ENCODE results near the gene ANKRD11.

ANKRD11 gene

DNA sequence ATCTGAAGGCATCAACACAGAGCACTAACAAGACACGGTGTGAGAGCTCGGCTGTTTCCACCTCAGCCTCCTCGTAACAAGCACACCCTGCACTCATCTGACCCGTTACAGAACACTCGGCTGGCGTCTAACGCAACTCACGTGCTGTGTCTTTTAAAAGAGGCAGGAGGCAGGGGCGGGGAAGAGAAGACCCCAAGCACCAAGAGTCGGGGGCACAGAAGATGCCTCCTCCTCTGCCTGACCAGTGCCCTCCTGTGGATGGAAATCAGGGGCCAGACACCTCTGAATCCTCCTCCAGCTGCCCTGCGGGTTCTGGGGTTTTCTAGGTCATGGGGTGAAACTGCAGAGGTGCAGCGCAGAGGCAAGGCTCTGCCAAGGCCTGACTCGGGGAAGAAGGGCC lies 198.6 kb downstream of the ANKRD11 start:
- DNase-seq, result no peak

DNA sequence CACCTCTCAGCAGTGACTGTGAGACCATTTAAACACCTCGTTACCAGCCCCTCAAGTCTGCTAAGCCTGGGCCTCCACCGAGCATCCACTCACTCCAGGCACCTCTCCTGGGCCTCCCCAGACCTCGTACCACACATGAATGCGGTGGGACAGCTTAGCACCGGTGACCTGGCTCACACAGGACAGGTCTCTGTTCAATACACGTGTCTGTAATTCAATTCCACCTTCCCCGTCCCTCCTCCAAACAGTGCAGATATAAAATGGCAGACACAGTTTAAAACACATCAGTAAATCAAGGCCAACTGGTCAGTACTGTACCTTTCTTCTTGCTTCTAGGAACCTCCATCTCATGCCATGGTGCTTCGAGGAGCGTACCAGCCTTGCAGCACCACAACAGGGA lies 199.0 kb downstream of the ANKRD11 start:
- no peak for DNase-seq

DNA sequence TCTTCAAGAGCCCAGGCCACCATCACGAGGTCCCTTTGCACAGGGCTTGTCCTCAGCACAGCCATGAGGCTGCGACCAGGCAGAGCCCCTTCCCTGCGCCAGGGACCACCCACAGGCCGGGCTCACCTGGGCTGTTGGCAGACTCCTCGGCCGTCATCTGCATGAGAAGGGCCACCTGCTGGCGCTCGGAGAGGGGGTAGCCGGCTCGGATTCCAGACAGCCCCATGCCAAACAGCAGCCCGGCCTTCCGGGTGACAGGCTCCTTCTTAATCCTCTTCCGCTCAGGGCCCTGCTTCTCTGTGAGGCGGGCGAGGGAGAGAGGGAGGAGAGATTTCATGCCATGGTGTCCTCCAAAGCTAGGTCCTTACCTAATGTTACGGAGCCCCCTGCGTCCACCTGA lies 199.5 kb downstream of the ANKRD11 start:
- DNase-seq, result no peak

DNA sequence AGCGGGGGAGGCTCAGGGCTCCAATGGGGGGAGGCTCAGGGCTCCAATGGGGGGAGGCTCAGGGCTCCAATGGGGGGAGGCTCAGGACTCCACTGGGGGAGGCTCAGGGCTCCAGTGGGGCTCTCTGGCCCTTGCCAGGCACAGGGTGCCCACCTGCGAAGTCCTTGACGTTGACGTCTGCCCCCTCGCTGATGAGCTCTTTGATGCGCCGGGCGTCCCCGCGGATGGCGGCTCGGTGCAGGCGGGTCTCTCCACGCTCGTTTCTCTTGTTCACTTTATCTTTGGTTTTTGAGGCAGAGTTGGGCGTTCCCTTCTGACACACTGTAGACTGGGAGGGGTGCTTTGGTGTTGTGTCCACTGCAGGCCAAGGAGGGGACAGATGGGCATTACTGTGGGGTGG lies 199.9 kb downstream of the ANKRD11 start:
- DNase-seq, result no peak

DNA sequence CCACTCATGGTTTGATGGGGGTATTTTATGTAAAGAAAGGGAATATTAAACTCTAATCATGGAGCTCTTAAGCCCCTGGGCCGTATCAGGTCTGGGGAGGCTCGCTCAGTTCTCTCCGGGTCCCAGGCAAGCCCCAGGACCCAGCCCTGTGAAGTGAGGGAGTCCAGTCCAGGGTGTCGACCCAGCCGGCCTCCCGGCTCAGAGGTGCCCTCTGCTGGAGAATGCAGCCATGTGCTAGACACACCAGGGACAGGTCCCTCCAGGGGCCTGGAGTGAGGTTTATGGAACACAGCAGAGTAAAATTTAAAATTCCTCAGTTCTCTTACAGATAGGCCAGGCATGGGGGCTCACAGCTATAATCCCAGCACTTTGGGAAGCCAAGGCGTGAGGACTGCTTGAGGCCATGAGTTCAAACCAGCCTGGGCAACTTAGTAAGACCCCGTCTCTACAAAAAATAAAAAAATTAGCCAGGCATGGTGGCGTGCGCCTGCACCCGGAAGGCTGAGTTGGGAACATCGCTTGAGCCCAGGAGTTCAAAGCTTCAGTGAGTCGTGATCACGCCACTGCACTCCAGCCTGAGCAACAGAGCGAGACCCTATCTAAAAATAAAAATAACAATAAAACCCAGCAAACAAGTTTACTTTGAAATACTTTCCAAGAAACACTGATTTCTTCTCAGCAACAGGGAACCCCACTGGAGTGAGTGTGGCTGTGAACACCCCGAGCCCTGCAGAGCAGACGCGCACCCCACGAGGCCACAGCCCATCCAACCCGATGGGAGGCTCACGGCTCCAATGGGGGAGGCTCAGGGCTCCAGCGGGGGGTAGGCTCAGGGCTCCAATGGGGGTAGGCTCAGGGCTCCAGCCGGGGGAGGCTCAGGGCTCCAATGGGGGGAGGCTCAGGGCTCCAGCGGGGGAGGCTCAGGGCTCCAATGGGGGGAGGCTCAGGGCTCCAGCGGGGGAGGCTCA lies 200.6 kb downstream of the ANKRD11 start:
- DNase-seq, result peak; percentile 80

DNA sequence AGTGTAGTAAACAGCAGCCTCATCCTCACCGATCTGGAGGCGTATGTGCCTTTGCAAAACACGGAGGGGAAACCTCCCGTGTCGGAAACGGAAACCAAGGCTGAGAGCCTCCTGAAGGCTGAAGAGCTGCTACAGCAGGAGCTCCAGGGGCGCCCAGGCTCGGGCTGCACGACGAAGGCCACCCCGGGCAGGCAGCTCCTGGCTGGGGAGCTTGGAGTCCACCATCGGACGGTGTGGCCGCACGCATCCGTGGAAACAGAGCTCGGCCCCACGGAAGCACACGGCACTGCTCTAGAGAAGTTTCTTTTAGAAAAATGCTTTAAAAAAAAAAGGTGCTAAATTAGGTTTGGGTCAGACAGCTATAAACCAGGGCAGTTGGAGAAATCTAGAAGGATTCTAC lies 201.4 kb downstream of the ANKRD11 start:
- no peak for DNase-seq

DNA sequence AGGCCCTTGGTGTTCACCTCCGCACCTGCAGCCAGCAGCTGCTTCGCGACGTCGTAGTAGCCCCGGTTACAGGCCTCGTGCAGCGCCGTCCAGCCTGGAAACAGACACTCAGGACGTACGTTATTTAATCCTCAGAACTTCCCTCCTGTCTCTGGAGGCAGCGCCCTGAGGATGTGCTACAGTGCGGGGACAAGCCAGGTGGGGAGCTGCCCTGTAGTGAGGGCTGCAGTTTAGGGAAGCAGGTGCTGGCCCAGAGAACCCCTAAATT lies 201.8 kb downstream of the ANKRD11 start:
- DNase-seq, result no peak

DNA sequence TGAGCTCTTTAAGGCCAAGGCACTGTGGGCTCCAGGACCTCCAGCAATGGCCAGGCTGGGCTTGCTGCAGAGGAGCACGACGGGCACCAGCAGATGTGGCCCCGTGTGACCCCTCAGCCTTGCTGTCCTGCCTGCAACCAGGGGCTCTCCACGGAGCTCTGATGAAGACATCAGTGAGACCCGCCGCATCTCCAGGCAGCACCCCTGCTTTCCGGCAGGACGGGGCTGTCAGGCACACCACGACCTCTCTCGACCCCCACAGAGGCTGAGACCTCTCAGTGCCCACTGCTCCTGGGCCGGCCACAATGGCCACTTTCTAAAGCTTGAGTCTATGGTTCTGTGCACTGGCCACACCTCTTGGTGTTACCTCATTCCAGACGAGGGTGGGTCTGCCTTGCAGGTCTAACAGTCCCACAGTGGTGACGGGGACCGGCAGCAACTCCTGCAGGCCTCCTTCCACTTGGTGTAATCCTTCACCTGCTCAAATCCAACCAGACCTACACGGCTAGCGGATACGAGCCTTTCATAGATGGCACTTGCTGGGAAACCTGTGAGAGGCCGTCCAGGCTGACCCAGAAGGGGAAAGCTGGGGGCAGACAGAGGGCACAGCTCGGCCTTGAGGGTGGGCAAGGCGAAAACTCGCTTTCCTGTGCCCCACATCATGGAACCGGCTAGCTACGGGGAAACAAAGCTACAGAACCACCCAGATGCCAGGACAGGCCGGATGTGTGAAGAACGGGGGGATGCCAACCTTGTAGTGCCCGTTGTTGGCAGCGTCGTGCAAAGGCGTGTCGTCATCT lies 202.4 kb downstream of the ANKRD11 start:
- no peak for DNase-seq

DNA sequence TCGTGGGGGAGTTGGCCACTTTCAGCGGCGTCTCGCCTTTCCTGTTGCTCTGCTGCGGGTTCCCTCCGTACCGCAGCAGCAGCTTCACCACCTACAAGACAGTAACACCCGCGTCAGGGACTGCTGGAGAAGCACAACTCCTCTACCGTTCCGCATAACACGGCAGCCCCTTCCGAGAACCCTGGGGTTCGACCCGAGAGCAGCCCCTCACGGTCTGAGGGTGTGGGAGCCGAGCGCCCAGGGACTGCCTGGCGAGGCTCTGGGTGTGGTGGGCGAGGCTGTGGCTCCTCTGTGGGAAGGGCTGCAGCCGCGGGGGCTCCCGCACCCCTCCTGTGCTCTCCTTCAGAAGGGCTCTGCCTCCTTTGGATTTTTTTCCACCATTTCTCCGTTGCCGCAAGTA lies 204.3 kb downstream of the ANKRD11 start:
- no peak for DNase-seq

DNA sequence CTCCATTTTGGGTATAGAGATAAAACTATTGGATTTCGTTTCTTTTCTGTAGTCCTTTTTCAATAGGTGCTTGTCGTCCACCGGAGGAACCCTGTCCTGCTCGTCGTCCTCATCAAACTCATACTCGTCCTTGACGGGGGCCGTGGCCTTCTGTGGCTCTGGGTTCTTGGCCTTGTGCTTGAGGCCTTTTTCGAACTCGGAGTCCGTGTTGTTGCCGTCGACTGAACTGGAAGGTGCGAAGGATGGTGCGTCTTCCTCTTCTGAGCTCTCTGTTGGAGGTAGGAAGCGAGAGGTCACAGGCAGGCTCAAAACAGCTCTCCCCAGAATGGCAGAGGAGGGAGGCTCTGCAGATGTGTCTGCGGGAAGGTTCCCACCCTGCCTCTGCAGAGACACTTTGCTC lies 205.0 kb downstream of the ANKRD11 start:
- DNase-seq, result no peak

DNA sequence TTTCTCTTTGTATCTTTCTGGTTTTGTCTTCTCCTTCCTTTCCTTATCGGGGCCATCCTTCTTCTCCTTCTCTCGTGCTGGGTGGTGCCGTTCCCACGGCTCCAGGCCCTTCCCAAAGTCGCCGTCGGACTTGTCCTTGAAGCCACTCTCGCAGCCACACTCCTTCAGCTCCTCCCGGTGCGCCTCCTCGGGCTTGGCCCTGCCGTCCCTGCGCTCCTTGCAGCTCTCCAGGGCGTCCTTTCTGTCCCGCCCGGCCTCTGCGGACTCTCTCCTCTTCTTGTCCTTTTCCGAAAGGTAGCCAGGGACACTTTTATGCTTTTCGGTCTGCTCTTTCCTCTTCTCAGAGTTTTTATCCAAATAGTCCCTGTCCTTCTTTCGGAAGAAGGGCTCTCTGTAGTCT lies 206.9 kb downstream of the ANKRD11 start:
- DNase-seq, result no peak

DNA sequence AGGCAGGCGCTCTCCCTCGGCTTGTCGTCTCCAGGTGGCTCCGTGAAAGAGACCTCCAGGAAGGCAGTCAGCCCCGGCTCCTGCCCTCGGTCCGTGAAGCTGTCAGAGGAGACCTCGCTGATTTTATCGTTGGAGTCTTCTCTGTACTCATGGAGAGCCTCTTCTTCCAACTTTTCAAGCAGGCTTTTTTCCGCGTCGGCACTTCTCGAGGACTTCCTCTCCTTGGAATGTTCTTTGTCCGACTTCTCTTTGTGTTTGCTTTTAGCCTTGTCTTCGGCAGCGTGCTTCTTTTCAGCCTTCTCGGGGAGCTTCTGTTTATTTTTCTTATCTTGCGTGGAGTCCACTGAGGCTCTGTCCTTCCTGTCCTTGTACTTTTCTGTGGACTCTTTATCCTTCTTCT lies 207.8 kb downstream of the ANKRD11 start:
- no peak for DNase-seq

DNA sequence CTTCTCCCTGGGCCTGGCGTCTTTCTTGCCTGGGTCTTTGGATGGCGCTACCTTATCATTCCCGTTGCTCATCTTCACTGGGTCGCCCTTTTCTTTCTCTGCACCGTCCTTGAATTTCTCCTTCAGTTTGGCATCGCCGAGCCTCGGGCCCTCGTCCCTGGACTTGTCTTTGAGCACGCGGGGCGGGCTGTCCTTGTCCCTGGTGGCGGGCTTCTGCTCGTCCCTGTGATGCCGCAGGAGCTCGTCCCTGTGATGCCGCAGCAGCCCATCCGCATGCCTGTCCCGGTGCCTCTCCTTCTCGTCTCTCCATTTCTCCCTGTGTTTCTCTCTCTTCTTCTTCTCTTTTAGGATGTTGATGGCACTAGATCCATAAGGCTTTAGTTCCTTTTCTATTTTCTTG lies 208.5 kb downstream of the ANKRD11 start:
- DNase-seq, result no peak

DNA sequence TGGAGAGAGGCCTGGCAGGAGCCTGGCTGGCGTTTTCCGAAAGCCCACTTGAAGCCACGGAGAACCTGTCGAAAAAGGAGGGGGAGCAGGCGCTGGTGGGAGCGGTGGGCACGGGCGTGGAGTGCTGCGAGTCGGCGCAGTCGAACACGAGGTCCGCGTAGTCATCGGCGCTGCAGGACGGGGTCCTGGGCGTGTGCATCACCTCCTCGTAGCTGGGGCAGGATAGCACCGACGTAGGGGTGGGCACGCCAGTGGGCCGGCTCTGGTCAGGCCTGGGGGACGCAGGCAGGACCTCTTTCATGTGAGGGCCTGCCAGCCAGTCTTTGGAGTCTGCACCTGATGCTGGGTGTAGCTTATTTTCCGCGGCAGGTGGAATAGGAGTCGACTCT lies 209.2 kb downstream of the ANKRD11 start:
- DNase-seq, result no peak

DNA sequence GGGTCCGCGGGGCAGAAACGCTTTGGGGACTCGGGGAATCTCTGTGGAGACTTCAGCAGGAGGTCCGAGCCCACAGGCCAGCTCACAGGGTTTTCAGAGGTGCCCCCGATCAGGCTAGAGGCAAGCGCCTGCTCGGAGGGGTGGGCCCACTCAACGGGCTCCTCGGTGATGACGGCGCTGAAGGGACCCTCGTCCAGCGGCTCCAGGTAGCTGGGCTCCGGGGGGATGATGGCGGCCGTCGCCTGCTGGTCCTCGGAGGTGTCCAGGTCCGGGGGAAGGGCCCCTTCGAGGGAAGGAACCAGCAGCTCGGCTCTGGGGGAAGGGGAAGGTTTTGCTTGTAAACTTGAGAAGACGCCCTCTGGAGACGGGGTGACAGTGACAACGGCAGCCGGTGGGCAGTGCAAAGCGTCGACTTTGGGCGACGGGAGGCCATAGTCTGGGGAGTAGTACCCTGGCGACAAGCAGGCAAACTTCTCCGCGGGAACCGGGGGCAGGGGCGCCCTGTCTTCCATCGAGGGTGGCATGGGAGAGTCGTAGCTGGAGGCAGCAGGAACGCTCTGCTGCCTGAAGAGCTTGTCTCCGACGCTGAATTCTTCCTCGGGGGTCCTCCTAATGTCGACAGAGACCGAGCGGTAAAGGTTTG lies 209.7 kb downstream of the ANKRD11 start:
- DNase-seq, result no peak

DNA sequence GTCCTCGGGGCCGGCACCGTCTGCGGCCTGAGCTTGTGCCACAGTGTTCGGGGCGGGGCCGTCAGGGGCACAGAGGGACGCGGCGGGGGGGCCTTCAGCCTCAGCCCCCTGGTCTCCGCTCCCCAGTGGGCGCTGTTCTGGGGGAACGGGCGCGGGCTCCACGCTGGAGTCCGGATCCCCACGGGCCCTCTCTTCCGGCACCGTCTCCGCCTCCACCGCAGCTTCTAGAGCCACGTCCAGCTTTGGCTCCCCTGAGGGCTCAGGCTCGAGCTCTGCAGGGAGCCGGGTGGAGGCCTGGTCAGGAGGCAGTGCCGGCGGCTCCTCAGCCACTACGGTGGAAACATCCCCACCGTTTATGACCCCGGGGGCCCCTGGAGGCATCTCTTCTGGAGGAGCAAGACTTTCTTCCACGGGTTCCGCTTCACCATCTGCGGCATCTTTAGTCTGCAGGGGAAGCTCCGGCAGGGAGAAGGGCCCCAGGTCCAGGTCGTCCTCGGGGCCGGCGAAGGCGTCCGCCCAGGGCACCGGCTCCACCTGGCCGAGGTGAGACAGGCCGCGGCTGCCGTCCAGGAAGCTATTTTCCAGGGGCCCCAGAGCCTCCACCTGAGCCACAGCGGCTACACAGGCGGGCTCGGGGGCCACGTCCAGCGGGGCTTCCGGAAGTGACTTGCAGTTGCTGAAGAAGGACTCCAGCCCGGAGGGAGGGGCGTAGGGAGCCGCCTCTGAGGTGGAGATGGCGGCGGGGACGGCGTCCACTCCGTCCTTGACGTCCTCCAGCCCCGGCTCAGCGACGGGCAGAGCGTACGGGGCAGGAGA lies 210.5 kb downstream of the ANKRD11 start:
- no peak for DNase-seq

DNA sequence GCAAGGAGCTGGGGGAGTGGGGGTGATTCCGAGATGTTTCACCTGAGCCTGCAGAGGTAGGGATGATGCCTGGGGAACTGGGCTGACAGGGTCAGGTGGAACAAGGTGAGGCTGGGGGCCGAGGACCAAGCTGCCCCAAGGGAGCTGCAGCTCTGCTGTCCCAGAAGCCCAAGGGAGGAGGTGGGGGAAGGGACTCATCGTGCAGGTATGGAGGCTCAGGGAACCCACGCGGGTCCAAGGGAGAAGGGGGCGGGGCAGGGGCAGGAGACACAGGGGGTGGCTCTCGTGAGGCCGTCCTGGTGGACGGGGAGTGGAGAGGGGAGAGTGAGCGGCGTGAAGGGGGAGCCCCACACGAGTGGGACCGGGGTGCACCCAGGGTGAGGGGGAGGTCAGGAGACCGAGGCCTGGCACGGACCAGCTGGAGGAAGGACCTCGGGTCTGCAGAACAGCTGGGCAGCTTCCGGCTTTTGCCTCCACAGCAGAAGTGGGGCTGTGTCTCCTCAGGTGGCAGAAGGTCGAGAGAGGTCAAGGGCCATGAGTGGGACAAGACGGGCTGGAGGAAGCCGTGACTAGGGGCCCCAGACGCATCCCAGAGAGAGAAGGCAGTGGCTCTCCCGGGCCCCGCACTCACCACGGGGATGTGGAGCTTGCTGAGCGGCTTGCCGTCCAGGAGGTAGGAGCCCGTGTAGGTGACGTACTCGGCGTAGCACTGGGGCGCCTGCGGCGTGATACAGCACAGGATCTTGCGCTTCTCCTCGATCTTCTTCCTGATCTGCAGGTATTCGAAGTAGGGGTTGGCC lies 211.7 kb downstream of the ANKRD11 start:
- DNase-seq, result no peak

DNA sequence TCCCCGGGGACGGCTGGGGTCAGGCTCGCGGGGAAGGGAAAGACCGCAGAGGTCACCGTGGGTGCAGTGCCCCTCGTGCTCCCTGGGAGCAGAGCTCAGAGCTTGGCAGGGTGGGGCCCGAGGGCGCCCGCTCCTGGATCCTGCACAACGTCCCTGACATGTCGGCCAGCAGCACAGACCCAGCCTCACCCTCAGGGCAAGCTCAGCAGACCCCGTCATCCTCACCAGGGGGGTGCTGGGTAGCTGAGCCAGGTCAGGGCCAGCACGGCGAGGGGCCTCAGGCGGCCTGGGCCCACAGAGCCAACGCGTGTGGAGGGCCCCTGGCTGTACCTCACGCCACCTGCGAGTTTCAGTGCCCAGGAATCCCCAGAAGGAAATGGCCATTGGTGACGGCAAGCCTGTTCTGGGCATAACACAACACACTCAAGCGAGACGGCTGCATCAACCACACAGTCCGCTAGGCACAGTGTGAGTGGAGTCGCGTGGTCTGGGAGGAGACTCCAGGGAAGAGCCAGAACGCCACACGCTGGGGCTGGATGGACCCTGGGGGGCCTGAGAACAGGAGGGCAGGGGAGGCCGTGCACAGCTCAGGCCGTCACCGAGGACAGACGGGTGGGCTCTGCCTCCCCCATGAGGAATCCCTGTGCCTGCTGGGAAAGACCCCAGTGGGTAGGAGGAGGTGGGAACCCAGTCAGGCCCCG lies 212.6 kb downstream of the ANKRD11 start:
- DNase-seq, result no peak

DNA sequence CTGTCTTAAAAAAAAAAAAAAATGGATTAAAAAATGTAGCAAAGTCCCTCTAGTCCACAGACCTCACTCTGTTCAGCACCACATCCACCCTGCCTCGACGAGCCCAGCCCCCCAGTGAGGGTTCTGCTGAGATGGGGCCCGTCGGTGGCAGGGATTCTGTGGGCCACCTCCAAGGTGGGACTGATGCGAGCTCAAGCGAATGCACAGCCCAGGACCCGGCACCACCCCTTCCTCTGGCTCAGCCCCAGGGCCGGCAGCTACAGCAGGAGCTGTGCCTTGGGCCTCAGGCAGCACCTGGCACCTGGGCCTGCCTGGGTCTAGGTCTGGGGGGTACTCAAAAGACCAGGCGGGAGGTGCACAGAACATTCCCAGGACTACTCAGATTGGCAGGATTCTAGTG lies 213.3 kb downstream of the ANKRD11 start:
- no peak for DNase-seq

DNA sequence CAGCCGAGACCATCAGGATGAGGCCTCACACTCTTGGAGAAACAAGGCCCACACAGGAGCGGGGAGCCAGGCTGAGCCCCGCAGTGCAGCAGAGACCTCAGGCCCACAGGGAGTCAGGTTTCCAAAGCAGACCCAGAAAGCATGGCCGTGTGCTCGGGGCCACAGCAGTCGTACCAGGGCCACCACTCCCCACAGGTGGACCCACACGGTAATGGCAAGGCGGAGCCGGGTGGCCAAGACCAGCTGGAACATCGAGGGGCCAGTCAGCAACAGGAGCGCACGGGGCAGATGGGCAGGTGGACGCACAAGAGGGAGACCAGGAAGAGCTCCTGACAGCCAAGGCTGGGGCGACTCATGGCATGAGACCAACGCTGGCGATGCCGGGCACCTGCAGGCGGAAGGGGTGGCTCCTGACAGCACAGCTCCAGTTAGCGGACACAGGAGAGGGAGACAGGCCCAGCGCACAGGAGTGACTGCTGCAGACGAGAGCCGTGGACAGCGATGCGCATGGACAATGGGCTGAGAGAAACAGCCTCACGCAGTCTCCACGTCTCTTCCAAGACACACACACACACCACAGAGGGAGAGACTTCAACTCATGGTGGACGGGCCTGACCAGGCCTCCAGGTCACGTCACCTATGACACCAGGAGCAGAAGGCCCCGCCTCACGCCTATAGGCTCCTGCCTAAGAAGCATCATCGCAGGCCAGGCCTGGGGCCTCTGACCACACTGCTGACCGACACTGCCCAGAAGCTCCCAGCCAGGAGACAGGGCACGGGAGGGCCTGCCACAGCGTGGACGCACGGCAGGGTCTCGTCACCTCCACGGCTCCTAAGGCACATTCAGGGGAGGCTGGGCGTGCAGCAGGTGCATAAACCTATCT lies 214.3 kb downstream of the ANKRD11 start:
- no peak for DNase-seq

DNA sequence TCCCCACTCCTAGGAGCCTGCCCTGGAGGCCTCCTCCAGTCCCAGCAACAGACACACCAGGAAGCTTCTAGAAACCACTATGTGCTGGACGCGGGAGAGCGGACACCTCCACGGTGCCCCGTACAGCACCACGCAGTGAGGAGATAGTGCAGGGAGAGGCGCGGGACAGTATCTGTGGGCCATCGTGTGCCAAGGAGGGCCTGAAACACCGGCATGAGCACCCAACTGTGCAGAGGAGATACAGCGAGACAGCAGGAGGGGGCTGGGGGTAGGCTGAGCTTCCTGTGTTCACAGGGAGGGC lies 215.1 kb downstream of the ANKRD11 start:
- DNase-seq, result no peak
